Measurements from ENCODE around the gene SLC26A5.

GRCh38 chr7:103388469-103389140, 57.4 kb downstream of the SLC26A5 start:
- TF ChIP-seq CTCF (conservative IDR thresholded peaks at IDR 0.05 in 1 of 2, IDR thresholded peaks at IDR 0.05 in 1 of 2; ENCODE audit: low read depth in 1 of 2, low read length in 2 of 2) (no peak), EZH2 (IDR thresholded peaks at IDR 0.05; ENCODE audit: low read length, missing control alignments) (no peak)

Data from fibroblast of lung (primary cell).